Spleen (tissue), 7 donors: ENCODE measurements around the gene DLX2.

Experiments
- CTCF ChIP-seq, 11 experiments: fragments of 200-600 bp in 7 of 11; fragments of 450-650 bp in 4 of 11; sonication (generic) in 4 of 11; IDR thresholded peaks in 8 of 11; conservative IDR thresholded peaks in 3 of 11; 1 replicate in 7 of 11; 2 replicates in 4 of 11; pipeline versions ENCODE4 v1.4.0 to v1.8.0; 2016 to 2021; ENCODE audit warnings: antibody characterized with exemption in 11 of 11, inconsistent platforms in 4 of 11, mild to moderate bottlenecking in 1 of 11
- POLR2A ChIP-seq, 3 donors: fragments of 450-650 bp; IDR thresholded peaks; one replicate each; pipeline ENCODE4 v1.5.1; 2017; ENCODE audit warnings: antibody characterized with exemption in 3 of 3, mild to moderate bottlenecking in 1 of 3
- donor health status: DM: no; HTN: no; CAD: no; lungs with moderate emphysema.
- donor health status: DM: no; HTN: no; CAD: no.
- donor health status: DM: no; HTN: no; CAD: no.

GRCh38 chr2:172105471-172106107 lies 2.9 kb upstream of the DLX2 start:
- TF ChIP-seq CTCF (IDR thresholded peaks at IDR 0.05 in 8 of 11, conservative IDR thresholded peaks at IDR 0.05 in 3 of 11) = no peak
- no peak for TF ChIP-seq POLR2A (IDR thresholded peaks at IDR 0.05)
